HL-60/S4 treated with retinoic acid at 250 ng/mL for 4 days and 3 days (cell line): ENCODE results near the gene SDK1.

Experiments
- in situ Hi-C: fragments of 300-500 bp; cut with MboI; formaldehyde crosslinking; loops from 2 replicates; pipeline ENCODE4 v1.7.0; 2022; ENCODE audit warnings: low sequenced_read_pairs

Gene SDK1

GRCh38 chr7:3289996-3290395, 11.1 kb upstream of the SDK1 start:
- in situ Hi-C loops = no loop called here

GRCh38 chr7:3292694-3293093, 8.4 kb upstream of the SDK1 start:
- in situ Hi-C loops = no loop called here

- in situ Hi-C loops = no loop called here
Observed at GRCh38 chr7:3294432-3295100, 6.5 kb upstream of the SDK1 start.

DNA sequence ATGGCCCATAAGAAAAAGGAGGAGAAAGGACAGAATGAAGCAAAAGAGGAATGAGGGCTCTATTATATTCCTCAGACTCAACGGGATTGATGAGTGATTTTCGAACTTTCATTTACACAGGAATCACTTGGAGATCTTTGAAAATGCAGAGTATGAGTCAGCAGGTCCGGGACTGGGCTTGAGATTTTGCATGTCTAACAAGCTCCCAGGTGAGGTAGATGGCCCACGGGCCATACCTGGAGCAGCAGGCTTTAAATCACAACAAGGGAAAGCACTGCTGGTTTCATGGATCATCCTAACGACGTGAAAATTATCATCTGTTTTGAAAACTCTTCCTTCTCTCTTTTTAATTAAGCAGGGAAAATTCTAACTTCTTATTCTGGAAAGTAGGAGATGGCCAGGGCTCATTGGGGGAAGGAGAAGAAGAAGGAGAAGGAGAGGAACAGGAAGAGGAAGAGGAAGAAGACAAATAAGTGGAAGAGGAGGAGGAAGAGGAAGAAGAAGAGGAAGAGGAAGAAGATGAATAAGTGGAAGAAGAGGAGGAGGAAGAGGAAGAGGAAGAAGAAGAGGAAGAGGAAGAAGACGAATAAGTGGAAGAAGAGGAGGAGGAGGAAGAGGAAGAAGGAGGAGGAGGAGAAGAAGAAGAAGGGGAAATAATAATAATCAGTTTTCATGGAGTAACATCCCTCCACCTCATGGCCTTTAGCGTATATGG, 3.8 kb upstream of the SDK1 start:
- in situ Hi-C loops = no loop called here

DNA sequence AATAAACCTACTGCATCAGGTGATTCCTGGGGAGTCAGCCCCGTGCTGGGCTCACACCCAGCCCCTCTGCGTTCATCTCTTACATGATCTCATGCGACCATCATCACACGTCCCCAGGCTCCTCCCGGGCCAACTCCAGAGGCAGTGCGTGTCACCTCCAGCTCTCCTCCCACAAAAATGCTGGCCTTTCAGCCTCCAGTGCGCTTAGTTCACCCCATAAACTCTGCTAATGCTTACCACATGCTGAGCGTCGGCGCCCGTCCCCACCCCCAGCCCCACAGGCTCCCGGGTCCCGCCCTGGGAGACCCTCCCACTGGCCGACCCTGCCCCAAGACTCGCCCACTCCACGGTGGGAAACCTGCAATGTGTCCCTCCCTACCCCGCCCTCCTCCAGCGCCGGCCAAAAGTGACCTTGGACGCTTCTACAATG, 816 bp upstream of the SDK1 start:
- in situ Hi-C loops = no loop called here

DNA sequence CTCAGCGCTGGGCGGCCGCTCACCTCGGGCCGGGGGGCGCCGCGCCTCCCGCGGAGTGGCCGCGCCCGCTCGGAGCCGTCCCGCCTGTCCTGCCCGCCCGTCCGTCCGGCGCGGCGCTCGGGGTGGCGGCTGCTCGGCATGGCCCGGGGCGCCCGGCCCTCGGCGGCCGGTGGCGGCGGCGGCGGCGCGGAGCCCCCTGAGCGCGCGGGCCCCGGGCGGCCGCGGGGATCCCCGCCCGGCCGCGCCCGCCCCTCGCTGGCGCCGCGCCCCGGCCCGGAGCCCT, 338 bp downstream of the SDK1 start:
- in situ Hi-C loops = no loop called here

DNA sequence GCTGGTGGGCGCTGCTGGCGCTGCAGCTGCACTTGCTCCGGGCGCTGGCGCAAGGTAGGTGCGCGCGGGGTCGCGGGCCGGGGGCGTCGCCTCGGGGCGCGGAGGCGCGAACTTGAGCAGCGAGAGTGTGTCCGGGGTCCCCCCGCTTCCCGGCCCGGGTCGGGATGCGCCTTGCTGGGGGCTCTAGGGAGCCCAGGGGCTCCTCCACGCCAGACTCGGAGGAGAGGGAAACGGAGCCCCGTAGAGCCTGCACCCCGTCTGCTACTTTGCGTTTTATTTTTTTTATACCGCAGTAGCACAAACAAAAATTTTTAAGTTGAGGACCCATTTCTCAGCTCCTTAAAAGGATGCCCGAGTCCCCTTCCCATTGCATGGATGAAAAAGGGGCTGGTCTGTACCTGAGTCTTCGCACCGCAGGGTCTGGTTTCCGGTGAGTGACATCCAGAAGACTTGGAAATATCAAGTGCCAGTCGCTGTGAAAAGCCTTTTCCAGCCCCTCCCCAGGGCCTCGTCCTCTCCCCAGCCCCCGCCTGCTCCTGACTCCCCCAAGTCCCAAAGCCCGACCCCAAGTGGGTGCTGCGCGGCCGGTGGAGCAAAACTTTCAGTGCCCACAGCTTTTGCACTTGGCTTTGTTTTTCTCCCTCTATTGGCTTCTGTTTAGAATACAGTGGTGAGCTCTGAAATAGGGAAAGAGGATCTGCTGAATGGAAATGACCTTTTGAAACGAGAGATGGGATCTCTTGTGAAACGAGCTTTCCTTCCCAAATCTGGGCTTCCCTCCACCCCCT, 973 bp downstream of the SDK1 start:
- in situ Hi-C loops = no loop called here

- in situ Hi-C loops = no loop called here
Observed at GRCh38 chr7:3302681-3303320, 1.7 kb downstream of the SDK1 start.

- in situ Hi-C loops = no loop called here
Observed at GRCh38 chr7:3304131-3304530, 3.1 kb downstream of the SDK1 start.

DNA sequence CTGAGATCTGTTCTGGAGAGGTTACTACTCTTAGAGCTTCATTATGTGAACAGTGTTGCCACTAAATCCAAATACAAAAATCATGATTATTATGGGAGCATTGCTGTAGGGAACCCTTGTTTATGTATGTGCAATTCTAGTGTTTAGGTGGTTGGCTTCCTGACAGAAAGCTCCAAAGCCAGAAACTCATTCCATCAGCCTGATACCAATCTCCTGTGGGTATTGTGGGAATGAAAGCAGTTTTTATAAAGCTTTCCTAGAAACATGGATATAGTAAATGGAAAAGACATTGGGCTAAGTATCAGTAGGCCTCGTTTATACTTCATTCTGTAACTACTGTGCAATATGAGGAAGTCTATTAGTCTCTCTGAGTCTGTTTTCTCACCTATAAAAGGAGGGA, 6.4 kb downstream of the SDK1 start:
- in situ Hi-C loops = no loop called here

- in situ Hi-C loops = no loop called here
Observed at GRCh38 chr7:3309140-3309539, 8.1 kb downstream of the SDK1 start.

DNA sequence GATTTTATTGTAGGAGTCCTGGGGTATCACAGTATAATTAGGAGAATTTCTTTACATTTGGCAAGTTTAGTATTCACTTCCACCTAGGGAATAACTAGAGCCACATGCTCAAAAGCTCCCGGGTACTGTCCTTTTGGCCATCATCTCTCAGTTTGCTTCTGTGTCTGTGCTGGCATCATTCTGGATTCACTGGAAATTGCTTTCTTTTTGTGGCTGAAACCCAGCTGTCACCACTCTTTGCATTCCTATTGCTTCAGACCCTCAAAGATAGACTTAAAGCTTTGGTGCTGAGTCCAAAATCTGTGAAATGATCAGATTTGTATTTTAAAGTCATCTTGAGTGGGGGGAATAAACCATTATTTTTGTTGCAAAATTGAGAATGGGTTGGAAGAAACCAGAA, 8.9 kb downstream of the SDK1 start:
- in situ Hi-C loops = no loop called here

DNA sequence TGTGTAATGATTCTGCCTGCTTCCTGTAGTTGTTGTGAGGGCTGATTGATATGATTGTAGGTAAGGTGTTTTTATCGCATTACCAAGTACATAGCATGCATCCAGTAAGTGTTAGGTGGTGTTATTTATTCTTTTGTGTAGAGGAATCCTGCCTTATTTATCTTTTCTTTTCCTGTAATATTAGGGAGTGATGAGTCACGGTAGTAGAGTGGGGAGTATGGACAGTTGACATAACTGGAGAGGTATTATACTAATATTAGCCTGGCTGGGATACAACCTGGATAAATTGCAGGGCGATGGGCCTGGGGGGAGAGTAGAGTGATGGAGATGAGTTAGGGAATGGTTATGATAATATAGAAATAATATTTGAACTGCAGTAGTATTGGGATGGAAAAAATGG, 9.8 kb downstream of the SDK1 start:
- in situ Hi-C loops = no loop called here

DNA sequence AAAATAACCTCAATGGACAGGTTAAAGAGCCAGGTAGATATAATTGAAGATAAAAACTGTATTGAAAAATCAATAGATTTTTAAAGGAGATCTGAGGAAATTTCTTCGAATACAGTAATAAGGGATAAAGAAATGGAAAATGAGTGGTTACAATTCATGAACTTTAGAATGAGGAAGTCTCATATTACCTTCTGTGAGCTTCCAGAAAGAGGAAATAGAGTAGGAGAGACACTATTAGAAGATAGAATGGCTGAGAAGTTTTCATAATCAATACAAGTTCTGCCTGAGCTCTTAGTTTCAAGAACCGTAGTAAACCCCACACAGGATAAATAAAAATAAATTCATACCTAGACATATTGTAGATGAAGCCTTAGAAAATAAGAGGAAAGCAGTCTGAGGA, 11.5 kb downstream of the SDK1 start:
- in situ Hi-C loops = no loop called here

- in situ Hi-C loops = no loop called here
Observed at GRCh38 chr7:3318874-3319273, 17.8 kb downstream of the SDK1 start.

- in situ Hi-C loops = no loop called here
Observed at GRCh38 chr7:3321206-3321605, 20.2 kb downstream of the SDK1 start.

DNA sequence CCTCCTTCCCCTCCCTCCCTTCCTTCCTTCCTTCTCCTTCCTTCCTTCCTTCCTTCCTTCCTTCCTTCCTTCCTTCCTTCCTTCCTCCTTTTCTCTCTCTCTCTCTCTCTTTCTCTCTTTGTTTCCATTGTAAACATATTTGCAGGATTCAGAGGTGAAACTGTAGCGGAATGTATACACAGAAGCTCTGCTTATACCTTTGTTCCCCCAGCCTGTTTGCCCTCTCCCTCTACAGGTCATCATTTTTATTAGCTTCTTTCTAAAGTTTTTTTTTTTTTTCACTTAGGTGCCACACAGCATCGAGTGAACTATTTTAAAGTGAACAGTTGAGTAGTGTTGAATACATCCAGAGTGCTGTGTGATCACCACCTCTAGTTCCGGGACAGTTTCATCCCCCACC, 20.7 kb downstream of the SDK1 start:
- in situ Hi-C loops = no loop called here

DNA sequence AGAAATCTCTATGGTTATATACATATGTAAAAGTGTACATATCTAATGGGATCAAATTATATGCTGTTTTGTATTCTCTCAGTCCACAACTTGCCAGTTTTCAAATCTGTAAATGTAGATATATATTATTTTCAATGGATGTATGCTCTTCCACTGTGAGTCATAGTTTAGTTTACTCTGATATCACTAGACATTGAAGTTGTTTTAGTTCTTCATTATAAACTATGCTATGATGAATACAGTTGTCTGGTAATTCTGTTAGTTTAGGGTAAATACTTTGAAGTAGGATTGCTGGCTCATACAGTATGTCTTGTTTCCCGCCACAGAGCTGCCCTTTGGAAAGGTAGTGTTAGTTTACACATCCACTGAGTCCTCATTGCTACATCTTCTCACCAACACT, 25.2 kb downstream of the SDK1 start:
- in situ Hi-C loops = no loop called here

DNA sequence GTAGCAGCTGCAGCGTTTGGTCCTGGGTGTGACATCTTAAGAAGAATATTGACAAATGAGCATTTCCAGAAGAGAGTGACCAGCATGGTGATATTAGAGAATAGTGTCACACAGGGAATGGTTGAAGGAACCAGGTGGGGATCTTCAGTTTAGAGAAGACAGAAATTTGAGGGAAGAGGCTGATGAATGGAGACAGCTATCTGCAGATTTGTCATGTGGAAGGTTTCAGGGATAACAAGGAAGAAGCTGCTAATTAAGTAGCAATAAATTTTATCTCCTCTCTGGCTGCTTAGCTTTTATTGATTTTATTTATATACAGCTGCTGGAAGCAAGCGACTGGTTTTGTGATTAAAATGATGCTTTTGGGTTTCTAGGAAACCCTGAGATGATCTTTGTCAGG, 26.0 kb downstream of the SDK1 start:
- in situ Hi-C loops = no loop called here

DNA sequence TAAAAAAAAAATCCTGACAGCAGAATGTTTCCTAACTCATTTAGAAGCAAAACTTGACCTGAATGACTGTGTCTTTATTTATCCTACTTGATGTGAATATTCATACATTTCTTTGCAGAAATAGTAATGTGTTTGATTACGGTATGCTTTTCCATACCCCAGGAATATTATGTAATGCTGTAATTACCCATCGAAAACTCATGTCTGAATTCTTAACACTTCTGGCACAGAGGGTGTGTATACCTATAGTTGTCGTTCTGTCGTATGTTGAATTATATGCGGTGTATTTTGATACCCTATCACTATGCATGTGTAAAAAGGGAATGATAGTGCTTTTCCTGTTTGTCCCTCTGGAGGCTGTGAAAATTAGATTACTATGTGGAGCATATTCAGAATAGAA, 26.6 kb downstream of the SDK1 start:
- in situ Hi-C loops = no loop called here

DNA sequence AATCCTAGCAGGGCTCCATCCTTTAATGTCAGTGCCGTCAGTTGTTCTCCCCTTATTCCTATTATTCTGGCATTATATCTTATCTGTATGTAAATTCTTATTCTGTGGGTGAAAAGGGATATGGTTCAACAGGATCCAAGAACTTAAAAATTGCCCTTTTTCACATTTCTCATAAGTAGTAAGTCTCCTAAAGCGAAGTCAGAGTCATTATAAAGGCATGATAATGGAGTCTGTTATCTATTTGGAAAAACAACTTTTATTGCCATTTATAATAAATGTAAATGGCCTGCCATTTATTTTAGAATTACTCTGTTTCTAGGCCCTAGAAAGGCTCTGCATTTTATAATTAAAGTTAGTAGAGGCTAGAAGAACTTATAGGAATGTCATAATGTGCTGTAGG, 31.3 kb downstream of the SDK1 start:
- in situ Hi-C loops = no loop called here

GRCh38 chr7:3333861-3334260, 32.8 kb downstream of the SDK1 start:
- in situ Hi-C loops = no loop called here
